Kidney epithelial cell (primary cell): Measurements from ENCODE around the gene TMEM35A. TPM values are rescaled to one million over a fixed set of nuclear protein-coding genes. Genes with fewer than 3 reads are reported as not detected.
"Not testable (repeated sequence)": the region's sequence is repeated elsewhere in the genome, so short reads cannot be mapped to it uniquely, and the experiment has no call there.

ENCODE experiments used
- DNase-seq: peaks from one replicate; pipeline ENCODE4 v3.0.0-alpha.2; 2010; ENCODE audit warnings: low read depth
- H3K27me3 ChIP-seq: 2 replicates; pipeline ENCODE4 v1.6.0; 2011; ENCODE audit warnings: low read length; ENCODE audit not compliant: control insufficient read depth, insufficient read depth
- H3K36me3 ChIP-seq: 2 replicates; pipeline ENCODE4 v1.5.1; 2011; ENCODE audit warnings: low read length; ENCODE audit not compliant: control insufficient read depth, insufficient read depth
- H3K4me3 ChIP-seq: 2 replicates; pipeline ENCODE4 v1.5.1; 2011; ENCODE audit warnings: low read depth, mild to moderate bottlenecking, control low read depth, low read length
- total RNA-seq: library from RNA; depleted of rRNA; stranded (reverse); fragments of >200 nt; gene quantifications from 2 replicates; pipeline ENCODE4 v1.2.3, GENCODE V29; 2015
- TF ChIP-seq, protein P1 (sequence below): IDR thresholded peaks from 2 replicates; pipeline ENCODE4 v1.5.1; 2011; ENCODE audit warnings: mild to moderate bottlenecking, moderate library complexity, low read length, control low read depth, inconsistent platforms; ENCODE audit not compliant: insufficient read depth, poor library complexity, severe bottlenecking

Gene TMEM35A
- total RNA-seq, 1 donor from 2014 or later, result 0.50 TPM

DNA sequence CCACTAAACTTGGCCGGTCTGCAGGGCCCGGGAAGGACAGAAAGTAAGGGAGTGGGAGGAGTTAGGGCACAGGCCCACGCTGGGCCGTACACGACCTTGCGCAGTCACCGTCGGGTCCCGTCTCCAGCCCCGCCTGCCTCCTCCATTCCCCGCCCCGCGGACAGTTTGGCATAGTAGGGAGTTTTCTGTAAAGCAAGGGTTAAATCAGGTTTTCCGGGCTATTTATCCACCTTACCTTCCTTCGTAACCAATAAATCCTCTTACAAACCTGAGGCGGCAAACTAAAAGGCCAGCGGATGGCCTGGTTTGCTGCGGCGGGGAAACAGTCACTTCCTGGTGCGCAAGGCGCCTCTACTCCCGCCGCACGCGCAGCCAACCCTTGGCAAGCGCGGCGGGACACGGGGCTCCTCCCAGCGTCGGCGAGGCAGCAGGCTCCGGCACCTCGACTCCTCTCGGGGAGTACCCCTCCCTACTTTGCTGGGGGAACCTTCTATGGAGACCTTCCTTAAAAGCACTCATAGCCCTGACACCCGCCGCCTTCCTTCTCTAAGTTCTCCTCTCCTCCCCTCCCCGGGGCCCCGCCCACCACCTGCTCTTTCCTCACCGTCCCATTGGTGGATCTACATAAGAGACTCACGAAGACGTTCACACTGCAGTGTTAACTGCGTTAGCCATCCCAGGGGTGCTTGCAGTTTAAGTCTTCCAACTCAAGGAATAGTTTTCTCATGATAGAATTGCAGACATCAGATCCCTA is 27.0 kb upstream of the TMEM35A start, which contains the start of gene TRMT2B:
Gene TRMT2B (minus strand): TSS at position 563 of the 754 bp plus-strand sequence. CDS start 9,822 bp downstream, outside the sequence.
- Histone ChIP-seq H3K4me3 (peak within 1 kb of the TSS; percentile 58), H3K27me3 (no peaks in the 10 kb centered on the region), H3K36me3 (no peaks in the 10 kb centered on the region)
- no peak for DNase-seq
- TF ChIP-seq, protein P1, sequence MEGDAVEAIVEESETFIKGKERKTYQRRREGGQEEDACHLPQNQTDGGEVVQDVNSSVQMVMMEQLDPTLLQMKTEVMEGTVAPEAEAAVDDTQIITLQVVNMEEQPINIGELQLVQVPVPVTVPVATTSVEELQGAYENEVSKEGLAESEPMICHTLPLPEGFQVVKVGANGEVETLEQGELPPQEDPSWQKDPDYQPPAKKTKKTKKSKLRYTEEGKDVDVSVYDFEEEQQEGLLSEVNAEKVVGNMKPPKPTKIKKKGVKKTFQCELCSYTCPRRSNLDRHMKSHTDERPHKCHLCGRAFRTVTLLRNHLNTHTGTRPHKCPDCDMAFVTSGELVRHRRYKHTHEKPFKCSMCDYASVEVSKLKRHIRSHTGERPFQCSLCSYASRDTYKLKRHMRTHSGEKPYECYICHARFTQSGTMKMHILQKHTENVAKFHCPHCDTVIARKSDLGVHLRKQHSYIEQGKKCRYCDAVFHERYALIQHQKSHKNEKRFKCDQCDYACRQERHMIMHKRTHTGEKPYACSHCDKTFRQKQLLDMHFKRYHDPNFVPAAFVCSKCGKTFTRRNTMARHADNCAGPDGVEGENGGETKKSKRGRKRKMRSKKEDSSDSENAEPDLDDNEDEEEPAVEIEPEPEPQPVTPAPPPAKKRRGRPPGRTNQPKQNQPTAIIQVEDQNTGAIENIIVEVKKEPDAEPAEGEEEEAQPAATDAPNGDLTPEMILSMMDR, result no peak

DNA sequence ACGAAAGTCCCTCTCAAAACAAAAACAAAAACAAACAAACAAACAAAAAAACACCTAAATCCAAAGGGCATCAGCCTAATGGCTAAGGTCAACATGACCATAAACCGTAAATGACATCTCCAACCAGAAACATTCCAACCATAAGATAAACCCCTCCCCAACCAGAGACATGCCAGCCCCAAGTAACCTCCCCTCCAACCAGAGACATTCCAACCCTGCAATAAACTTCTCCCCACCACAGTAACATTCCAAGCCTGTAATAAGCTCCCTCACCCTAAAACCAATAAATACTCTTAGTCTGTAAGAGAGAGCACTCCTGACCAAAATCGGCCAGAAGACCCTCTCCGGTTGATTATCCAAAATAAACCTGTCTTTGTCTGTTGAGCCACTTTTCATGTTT is 22.1 kb upstream of the TMEM35A start:
- not testable (repeated sequence) for DNase-seq, H3K4me3 ChIP-seq, H3K27me3 ChIP-seq, H3K36me3 ChIP-seq

- no peak for DNase-seq
- Histone ChIP-seq H3K4me3 (no peak overlapping the region), H3K27me3 (no peaks in the 10 kb centered on the region), H3K36me3 (no peaks in the 10 kb centered on the region)
- TF ChIP-seq, protein P1, result no peak
These were observed 21.5 kb upstream of the TMEM35A start for GRCh38 chrX:101057093-101057714.

- no peak overlapping the region for H3K4me3 ChIP-seq
- no peaks in the 10 kb centered on the region for H3K27me3 ChIP-seq
- DNase-seq, result no peak
- TF ChIP-seq, protein P1, result no peak
- no peaks in the 10 kb centered on the region for H3K36me3 ChIP-seq
These were observed 16.5 kb upstream of the TMEM35A start for GRCh38 chrX:101062176-101062575.

DNA sequence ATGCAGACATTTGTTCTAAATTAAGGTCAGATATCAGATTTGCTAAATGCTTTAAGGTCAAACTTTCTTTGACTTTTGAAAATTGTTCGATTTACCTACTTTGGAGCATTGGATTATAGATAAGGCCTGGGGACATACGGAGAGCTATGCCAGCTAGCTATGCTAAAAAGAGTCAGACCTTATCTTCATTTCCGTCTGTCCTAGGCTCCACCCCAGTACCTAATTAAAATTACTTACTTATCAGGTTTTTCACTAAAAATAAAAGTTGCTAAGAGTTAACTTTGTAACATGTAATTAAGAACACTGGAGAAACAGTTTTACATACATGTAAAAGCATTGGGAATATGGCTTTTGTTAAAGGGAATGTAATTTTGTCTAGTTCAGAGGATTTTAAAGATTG is 7.1 kb upstream of the TMEM35A start:
- no peaks in the 10 kb centered on the region for H3K27me3 ChIP-seq
- H3K36me3 ChIP-seq, result no peaks in the 10 kb centered on the region
- H3K4me3 ChIP-seq, result no peak overlapping the region
- TF ChIP-seq, protein P1, result no peak
- no peak for DNase-seq

- TF ChIP-seq, protein P1, result no peak
- Histone ChIP-seq H3K36me3 (no peaks in the 10 kb centered on the region), H3K27me3 (no peaks in the 10 kb centered on the region), H3K4me3 (no peak overlapping the region)
- DNase-seq, result no peak
These were observed 1.1 kb downstream of the TMEM35A start for GRCh38 chrX:101079736-101080270.
